Putamen (tissue), 1 donor: ENCODE data around the gene PEF1.

Experiments used
- DNase-seq: peaks from one replicate; pipeline ENCODE4 v3.0.0-alpha.2; 2016; ENCODE audit warnings: low spot score

PEF1 gene

DNA sequence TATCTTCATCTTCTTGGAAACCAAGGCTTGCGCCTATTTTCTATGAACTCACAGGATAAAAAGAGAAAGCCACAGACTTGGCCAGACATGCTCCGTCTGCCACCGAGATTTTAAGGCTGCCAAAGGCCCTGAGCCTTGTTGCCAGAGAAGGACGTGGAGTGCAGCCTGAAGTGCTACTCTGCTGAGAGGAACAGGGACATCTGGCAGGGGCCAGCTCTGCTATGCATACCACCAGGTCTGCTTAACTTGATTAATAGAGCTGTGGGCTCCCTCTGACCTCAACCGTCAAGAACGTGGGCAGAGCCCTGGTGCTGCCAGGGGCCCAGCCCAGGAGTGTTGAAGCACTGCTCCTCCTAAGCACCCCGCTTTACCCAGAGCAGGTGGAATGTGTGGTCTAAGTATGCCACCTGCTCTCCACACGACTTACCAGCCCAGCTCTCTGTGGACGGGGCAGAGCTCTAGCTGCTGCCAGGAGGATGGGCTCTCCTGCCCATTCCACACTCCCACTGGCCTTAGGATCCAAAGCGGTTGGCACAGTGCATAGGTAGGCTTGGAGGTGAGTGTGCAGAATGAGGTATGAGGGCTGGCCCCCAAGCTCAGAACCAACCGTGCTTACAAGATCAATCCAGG lies 16.6 kb downstream of the PEF1 start:
- DNase-seq = no peak

DNA sequence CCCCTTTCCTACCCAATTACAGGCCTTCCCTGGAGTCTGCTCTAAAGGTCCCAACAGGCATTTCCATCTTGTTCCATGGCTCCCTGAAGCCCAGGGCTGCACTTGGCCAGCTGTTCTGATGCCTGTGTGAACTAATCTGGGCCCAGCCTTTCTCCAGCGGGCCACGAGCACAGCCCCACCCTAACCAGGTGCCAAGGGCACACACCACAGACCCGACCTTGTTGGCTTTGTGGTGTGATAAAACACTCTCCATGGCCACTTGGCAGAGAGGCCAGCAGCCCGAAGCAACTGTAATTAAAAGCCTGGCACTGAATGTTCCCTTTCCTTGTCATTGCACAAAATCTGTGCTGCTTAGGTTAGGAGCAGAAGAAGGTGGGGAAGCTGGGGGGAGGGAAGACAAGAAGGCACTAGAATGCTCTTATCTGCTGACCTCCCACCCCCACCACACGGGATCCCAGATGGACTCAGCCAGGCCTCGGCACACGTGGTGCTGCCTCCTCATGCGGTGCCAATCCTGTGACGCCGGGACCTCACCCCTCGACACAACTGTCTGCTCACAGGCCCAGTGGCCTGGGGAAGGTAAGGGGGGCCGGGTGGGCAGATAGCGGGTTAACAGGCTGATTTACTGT lies 17.3 kb downstream of the PEF1 start:
- no peak for DNase-seq

DNA sequence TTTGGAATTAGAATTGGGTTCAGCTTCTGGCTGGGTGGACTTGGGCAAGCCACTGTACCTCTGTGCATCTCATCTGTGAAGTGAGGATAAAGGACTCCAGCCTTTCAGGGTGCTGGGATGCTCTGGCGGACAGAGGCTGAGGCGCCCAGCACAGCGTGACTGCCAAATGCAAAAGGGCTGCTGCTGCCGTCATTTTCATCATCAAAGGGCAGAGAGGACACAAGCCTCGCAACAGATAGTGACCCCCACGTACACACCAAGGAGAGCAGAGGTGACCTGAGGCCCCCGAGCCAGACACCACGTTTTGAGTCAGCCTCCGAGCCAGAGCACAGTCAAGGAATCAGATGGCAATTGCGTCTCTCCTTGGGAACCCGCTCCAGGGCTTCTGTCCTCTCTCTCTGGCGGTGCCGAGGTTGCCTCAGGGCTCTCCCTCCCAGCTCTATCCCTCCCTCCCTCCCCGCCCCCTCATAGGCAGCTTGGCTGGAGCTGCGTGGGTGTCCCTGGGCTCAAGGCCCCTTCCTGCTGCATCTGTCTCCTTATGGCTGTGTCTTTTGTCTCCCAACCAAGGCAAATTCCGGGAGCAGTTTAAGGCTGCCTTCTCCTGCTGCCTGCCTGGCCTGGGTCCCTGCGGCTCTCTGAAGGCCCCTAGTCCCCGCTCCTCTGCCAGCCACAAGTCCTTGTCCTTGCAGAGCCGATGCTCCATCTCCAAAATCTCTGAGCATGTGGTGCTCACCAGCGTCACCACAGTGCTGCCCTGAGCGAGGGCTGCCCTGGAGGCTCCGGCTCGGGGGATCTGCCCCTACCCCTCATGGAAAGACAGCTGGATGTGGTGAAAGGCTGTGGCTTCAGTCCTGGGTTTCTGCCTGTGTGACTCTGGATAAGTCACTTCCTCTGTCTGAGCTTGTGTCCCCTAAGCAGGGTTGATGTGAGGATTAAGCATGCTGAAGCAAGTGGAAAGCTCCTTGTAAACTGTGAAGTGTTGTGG lies 18.2 kb downstream of the PEF1 start:
- no peak for DNase-seq

DNA sequence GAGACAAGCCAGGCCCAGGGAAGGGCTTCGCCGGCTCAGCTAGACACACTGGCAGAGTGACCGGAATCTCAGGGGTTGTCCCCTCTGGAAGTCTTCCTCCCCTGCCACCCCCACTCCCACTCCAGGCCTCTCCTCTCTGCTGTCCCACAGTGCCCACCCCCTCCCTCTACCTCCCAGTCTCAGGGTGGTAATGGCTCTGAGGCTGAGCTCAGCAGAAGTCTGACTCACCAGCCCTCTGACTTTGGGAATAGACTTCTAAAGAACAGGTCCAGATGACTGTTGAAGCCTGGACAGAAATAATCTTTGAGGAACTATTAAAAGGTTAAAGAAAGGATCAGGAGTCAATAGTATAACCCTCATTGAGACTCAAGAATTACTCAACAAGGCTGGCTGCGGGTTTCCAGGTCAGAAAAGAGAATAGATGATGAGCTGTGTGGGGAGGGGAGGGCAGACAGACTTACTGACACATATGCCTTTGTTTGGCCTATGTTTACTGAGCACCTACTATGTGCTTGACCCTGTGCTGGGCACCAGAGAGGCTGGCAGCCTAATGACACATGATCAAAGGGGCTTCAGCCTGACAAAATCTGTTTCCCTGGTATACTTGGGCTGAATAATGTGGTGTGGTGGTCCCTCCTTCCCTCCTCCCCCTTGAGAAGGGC lies 19.0 kb downstream of the PEF1 start:
- DNase-seq = no peak

DNA sequence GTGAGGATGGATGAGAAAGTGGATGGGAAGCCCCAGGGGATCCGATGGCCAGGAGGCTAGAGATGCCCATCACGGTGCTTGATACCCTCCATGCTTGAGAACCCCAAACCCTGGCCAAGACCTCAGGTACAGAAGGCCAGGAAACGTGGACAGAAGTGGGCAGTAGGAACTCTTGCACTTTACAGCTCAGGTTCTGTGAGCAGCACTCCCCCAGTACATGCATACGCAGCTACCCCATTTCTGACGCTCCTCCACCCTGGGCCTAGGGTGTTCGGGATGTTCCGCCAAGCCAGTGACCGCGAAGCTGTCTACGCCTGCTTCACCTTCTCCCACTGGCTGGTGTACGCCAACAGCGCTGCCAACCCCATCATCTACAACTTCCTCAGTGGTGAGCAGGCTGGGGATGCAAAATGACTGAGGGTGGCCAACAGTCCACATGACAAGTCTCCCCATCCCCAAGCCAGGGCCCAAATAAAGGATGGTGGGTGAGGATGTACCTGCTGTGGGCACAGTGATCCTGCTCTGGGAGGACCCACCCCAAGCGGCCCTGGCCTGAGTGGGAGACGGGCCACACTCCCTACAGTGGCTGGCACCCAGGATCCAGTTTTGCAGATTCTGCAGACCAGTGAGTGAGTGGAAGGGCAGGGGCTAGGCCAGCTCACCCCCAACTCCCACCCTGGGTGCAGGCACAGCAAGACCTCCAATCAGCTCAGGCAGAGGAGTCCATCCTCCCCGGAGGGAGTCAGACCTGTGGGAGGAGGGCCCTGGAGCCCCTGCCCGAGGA lies 19.8 kb downstream of the PEF1 start:
- no peak for DNase-seq

DNA sequence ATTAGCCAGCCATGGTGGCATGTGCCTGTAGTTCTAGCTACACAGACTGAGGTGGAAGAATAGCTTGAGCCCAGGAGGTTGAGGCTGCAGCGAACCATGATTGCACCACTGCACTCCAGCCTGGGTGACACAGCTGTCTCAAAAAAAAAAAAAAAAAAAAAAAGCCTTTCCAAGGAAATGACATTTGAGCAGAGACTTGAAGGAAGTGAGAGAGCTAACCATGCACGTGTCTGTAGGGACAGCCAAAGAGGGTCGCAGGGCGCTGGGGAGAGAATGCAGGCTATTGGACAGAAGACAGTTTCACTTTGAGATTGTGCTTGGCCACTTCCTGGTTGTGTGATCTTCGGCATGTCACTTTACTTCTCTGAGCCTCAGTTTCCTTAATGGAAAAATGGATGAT lies 20.4 kb downstream of the PEF1 start:
- no peak for DNase-seq

DNA sequence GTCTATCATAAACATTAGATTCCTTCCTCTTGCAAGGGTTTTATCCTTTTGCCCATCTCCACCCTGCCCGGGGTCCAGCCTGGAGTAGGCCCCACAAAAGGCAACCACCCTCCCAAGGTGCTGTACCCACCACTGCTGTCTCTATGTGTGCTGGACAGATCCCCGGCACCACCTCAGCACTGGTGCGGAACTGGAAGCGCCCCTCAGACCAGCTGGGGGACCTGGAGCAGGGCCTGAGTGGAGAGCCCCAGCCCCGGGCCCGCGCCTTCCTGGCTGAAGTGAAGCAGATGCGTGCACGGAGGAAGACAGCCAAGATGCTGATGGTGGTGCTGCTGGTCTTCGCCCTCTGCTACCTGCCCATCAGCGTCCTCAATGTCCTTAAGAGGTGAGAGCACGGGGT lies 21.3 kb downstream of the PEF1 start:
- DNase-seq = no peak

DNA sequence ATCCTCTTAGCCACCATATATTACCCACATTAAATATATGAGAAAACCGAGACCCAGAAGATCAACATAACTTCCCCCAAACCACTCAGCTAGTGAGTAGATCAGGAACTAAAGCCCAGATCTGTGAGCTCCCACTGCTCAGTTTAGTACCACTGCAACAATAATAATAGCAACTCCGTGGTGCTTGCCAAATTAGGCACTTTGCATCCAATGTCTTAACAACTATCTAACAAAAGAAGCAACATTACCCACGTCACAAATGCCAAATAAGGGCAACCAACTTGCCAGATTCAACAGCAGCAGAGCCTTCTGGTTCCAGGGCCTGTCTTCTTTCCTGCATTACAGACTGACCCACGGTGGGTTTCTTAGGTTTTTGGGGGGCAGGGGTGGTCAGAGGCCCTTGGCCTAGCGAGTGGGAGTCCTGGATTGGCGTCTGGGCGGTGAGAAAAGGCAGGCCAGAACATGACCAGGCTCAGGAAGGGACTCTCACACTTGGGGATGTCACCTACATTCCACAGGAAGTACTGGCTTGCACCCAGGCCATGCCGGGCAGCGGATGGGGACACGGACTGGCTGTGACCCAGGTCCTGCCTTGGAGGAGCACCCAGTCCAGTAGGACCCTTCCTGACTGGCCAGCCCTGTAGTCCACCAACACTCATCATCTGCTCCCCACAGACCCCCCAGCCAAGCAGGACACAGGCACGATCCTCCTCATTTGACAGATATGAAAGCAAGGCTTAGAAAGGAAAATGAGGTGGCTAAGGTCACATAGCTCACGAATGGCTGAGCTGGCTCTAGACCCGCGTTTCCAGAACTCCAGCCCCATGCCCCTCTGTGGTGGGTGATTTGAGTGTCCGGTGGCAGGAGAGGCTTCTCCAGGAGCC lies 22.6 kb downstream of the PEF1 start:
- no peak for DNase-seq

DNA sequence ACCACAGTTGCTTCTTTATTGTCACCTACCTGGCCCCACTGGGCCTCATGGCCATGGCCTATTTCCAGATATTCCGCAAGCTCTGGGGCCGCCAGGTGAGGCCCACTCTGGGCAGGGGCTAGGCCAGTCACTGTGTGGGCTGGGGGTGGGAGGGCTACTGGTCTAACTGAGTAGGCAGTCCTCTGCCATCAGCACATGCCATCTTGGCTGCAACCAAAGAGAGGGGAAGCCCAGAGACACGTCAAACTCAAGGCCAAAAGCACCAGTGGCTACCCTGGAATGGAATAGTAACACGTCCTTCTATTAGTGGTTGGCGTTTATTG lies 23.2 kb downstream of the PEF1 start:
- DNase-seq = no peak

DNA sequence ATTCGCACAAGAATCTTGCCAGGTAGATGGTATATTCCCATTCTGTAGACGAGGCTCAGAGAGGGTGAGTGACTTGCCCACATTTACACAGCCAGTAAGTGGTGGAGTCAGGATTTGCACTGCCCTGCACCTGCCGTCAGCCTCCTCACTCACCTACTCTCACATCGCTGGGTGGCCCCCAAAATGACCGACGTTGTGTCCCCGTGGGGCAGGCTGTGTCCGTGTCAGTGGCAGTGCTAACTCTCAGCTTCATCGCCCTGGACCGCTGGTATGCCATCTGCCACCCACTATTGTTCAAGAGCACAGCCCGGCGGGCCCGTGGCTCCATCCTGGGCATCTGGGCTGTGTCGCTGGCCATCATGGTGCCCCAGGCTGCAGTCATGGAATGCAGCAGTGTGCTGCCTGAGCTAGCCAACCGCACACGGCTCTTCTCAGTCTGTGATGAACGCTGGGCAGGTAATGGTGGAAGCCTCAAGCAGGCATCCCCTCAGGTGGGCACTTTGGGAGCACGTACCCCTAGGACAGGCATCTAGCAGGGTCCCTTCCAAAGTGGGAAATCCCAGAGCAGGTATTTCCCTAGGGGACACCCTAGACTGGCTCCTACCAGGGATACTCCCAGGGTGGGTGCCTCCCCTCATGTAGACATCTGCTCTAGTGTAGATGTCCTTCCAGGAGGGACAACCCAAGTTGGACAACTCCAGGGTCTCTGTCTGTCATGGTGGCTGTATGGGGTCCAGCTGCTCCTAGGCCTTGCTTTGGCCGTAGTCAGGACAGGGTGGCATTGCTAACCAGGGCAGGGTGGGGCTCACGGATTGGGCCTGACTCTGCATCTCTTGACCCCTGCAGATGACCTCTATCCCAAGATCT lies 23.8 kb downstream of the PEF1 start:
- DNase-seq = no peak

DNA sequence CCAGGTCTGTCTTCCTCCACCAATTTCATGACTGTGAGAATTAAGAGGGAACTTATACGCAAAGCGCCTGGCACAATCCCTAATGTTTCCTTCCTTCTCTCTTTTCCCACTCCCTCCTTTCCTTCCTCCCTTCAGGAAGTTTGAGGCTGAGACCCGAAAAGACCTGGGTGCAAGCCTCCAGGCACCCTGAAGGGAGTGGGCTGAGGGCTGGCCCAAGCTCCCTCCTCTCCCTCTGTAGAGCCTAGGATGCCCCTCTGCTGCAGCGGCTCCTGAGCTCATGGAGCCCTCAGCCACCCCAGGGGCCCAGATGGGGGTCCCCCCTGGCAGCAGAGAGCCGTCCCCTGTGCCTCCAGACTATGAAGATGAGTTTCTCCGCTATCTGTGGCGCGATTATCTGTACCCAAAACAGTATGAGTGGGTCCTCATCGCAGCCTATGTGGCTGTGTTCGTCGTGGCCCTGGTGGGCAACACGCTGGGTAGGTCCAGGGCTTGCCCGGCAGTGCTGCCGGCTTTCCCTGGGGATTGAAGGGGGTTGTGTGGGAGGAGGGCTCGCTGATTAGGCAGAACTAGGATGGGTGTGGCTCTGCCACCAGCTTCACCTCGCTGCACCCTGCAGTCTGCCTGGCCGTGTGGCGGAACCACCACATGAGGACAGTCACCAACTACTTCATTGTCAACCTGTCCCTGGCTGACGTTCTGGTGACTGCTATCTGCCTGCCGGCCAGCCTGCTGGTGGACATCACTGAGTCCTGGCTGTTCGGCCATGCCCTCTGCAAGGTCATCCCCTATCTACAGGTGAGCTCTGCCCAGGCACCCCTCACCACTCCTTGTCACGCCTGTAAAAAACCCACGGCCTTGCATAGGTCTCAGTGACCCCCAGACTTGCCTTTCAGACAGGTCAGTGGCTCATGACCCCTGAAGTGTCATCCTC lies 25.5 kb downstream of the PEF1 start:
- no peak for DNase-seq

DNA sequence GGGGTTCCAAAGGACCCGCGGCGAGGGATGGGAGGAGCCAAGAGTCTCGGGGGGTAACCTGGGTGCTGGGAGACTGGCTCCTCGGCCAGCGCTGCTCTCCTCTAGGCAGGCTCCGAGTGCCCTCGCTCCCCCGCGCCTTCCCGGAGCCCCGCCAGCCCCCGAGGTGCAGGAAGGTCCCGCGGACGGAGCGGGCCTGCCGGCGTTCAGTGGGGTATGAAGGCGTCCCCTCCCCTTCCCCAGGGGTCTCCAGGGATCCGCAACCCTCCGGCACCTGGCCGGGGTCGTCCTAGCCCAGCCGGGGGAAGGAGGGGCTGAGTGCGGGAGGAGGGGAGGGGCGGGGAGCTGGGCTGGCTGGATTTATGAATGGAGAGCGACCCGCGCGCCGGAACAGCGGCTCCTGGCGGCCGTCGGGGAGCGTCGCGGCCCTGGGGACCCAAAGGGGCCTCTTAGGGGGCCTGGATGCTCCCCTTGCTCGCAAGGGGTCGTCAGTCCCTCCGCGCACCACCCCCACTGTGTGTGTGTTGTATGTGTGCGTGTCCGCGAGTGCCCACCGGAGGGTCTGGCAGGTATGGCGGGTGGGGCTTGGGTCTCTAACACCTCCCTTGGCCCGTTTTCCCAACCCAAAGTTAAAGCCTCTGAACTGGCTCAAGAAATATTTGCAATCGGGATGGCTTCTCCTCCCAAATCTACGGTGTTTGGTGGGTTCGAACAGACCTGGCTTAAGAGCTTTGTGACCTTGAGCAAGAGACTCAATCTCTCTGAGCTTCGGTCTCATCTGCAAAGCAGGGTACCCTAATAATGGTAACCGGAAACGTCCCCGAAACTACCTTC lies 26.5 kb downstream of the PEF1 start:
- DNase-seq = no peak

DNA sequence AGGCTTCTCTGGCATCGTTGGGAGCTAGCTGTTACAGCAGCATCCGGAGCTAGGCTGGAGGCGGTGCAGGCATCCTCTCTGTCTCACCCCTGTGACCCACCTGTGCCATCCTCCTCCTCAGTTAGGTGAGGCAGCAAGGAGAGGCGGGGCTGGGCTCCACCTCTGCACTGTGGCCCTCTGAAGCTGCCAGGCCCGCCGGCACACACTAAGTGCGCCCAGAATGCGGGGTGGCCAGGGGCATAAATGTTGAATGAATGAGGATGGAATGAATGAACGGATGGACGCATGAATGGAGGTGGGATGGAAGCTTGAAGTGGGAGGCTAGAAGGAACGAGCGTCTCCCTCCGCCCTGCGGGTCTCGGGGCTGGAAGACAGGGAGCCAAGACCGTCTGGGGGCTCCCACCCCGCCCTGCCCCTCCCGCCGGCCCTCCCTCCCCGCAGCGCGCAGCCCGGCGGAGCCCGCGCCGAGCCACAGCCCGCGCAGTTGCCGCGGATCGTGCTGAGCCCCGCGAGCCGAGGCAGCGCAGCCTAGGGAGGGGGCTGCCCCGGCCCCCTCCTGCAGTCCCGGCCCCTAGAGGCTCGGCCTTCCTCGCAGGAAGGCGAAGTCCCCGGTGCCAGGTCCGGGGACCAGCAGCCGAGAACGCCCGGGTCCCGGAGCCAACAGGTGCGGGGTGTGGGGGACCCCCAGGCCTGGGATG lies 27.3 kb downstream of the PEF1 start, which contains the start of gene HCRTR1:
TSS of gene HCRTR1 (plus strand) at position 472 of the 698 bp plus-strand sequence. CDS start 1,504 bp downstream, outside the sequence.
- DNase-seq = no peak

DNA sequence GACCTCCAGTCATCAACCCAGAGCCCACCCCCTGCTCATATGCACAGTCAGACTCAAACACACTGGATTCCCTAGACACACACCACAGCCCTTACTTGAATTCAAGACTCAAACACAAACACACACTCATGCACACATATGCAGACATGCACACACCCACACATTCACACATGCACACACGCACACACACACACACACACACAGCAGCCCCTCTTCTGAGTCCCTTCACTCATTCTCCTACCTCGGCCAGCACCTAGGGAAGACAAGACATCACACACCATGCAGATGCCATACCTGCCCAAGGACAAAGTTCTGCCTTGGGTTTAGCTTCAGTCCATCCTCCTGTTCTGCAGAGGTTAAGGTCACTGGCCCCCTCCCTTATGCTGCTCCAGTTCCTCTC lies 28.7 kb downstream of the PEF1 start:
- no peak for DNase-seq

DNA sequence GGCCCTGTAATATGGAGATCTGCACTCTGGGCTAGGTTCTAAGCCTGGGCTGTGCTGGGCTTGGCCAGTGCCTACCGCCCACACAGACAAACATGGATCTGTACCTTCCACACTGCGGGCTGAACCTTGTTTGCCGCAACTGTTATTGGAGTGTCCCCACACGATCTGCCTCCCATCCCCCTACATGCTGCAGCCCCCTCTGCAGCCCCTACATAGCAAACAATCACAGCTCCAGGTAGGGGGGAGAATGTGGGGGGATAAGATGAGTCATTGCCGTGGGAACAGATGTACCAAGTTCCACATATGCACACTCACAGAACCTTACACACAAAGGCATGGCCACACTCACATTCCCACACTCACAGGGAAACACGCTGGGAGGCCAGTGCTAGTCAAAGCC lies 29.3 kb downstream of the PEF1 start:
- DNase-seq = no peak

DNA sequence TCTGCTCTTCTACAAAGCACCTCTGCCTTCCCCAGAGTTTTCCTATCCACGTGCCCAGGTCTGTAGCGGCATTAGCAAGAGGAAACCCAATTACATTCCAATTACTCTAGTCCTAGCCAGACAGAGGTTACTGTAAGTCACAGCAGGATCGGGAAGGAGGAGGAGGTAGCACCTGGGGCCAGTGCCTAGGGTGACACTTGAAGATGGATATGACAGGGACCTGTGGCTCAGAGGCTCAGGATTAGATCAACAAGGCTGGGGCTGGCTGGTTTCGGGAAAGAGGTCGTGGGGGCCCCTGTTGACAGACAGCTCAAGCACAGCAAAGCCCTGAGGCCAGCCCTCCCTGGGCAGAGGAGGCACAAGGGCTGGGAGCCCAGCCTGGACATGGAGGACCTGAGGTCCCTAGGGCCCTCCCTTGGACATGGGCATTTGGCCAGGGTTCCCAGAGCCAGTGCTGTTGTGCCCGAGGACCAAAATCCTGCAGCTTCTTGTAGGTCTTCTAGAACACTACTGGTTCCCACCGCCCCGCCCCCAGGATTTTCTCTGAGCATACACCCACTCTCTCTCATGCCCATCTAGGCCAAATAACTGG lies 30.2 kb downstream of the PEF1 start:
- no peak for DNase-seq
